ENCODE results near the gene NT5C3B. TPM values are rescaled to one million over a fixed set of nuclear protein-coding genes. Genes with fewer than 3 reads are reported as not detected.
"Not testable (repeated sequence)": the region's sequence is repeated elsewhere in the genome, so short reads cannot be mapped to it uniquely, and the experiment has no call there.

Gene NT5C3B
- total RNA-seq, 3 donors from 2014 or later: 50.2 to 83.9 (median 60.6) TPM

DNA sequence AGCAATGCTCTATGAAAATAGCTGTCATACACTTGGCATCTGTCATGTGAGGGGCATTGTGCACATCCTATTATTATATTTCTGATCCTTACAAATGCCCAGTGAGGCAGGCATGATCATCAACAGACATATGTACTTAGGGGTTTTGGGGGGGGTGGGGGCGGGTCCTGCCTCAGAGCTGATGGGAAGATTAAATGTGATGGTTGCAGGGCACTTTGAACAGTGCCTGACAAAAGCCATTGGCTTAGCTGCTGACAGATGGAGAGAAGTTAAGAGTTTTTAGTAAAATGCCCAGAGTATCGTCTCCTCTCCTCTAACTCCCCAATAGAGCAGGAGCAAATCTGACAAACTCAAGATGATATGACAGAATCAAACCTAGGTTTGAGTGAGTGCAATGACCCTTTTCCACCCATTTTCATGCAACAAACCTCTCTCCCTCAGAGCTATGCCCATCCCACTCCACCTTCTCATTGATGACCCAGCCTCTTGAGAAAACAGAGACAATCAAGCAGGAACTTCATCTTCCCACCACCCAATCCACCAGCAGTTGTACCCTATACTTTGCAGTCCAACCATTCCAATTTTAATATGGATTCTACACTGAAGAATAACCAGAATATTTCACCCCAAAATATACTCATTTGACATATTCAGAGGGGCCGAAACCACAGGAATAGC lies 24.4 kb upstream of the NT5C3B start:
- H3K9me3 ChIP-seq: no peaks in the 10 kb centered on the region
- H3K27ac ChIP-seq: no peak overlapping the region
- no peak overlapping the region for H3K4me3 ChIP-seq
- H3K4me1 ChIP-seq: peaks cover 9 to 12% of the 10 kb centered on the region in 2 donors
- H3K27me3 ChIP-seq: no peaks in the 10 kb centered on the region
- intact Hi-C loops (cut with DNase I; ENCODE audit: low total_unique reads): no loop called here
- DNase-seq (ENCODE audit: low spot score in 2 of 2): no peak
- TF ChIP-seq POLR2A (IDR thresholded peaks at IDR 0.05): no peak
- TF ChIP-seq, protein P1, sequence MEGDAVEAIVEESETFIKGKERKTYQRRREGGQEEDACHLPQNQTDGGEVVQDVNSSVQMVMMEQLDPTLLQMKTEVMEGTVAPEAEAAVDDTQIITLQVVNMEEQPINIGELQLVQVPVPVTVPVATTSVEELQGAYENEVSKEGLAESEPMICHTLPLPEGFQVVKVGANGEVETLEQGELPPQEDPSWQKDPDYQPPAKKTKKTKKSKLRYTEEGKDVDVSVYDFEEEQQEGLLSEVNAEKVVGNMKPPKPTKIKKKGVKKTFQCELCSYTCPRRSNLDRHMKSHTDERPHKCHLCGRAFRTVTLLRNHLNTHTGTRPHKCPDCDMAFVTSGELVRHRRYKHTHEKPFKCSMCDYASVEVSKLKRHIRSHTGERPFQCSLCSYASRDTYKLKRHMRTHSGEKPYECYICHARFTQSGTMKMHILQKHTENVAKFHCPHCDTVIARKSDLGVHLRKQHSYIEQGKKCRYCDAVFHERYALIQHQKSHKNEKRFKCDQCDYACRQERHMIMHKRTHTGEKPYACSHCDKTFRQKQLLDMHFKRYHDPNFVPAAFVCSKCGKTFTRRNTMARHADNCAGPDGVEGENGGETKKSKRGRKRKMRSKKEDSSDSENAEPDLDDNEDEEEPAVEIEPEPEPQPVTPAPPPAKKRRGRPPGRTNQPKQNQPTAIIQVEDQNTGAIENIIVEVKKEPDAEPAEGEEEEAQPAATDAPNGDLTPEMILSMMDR (IDR thresholded peaks at IDR 0.05): no peak
- TF ChIP-seq POLR2AphosphoS5 (IDR thresholded peaks at IDR 0.05): no peak
- H3K36me3 ChIP-seq: no peaks in the 10 kb centered on the region

DNA sequence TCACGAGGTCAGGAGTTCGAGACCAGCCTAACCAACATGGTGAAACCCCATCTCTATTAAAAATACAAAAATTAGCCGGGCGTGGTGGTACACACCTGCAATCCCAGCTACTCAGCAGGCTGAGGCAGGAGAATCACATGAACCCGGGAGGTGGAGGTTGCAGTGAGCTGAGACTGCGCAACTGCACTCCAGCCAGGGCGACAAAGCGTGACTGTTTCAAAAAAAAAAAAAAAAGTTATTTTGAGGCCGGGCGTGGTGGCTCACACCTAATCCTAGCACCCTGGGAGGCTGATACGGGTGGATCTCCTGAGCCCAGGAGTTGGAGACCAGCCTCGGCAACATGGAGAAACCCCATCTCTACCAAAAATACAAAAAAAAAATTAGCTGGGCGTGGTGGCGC lies 15.3 kb upstream of the NT5C3B start:
- DNase-seq (ENCODE audit: low spot score in 2 of 2); intact Hi-C loops (cut with DNase I; ENCODE audit: low total_unique reads); H3K27me3 ChIP-seq: not testable (repeated sequence)

DNA sequence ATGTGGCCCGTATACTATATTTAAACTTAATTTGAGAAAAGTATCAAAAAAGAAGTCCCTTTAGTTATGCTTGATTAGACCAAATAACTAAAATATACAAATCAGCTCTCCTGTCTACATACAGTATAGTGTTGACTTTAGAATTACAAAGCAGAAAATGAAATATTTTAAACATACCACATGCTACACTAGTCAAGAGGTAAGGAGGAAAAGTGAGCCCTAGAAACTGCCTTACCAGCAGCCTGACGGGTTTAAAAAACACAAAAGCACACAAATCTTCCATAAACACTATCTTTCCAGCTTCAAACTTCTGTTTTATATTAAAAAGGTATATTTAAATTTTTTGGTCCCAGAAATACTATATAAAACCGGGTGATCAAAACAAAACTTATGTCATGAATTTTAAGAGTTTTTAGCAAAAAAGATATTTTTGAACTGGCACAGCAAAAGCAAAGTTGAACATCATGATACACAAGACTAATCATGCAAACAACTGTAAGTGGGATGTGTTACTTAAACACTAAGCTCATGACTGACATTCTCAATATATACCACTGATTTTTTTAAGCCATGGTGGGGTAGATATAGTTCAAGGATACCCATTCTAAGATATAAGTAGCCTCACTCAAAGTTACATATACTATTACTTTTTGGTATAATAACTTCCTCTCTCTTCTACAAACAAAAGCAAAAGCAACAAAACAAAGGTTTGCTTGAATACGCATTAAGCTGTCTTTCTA lies 13.4 kb upstream of the NT5C3B start:
- Histone ChIP-seq H3K36me3 (peaks cover 6% of the 10 kb centered on the region), H3K27me3 (no peaks in the 10 kb centered on the region), H3K4me3 (no peak overlapping the region), H3K27ac (no peak overlapping the region), H3K4me1 (no peaks in the 10 kb centered on the region), H3K9me3 (no peaks in the 10 kb centered on the region)
- intact Hi-C loops (cut with DNase I; ENCODE audit: low total_unique reads): no loop called here
- no peak for TF ChIP-seq POLR2AphosphoS5 (IDR thresholded peaks at IDR 0.05)
- DNase-seq (ENCODE audit: low spot score in 2 of 2): no peak

More for the DNA sequence above, 15.3 kb upstream of the NT5C3B start:
- H3K27ac ChIP-seq, H3K4me3 ChIP-seq, H3K9me3 ChIP-seq, H3K4me1 ChIP-seq, H3K36me3 ChIP-seq: not testable (repeated sequence)

DNA sequence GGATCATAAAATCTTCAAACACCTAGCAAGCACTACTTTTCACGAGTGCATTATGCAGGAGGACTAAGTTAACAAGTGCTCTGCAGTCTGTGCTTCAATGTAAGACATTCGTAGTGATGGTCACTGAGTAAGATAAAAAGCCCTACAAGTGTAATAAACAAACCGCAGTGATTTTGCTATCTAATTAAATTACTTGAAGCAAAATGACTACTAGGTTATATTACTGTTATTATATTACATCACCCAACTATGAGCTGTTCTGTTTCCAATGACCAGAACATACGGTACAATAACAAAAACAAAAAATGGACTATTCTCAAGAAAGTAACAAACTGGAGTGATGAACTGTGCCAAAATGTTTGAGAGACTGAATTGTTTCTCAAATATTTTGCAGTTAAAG lies 12.8 kb upstream of the NT5C3B start:
- intact Hi-C loops (cut with DNase I; ENCODE audit: low total_unique reads): no loop called here
- DNase-seq (ENCODE audit: low spot score in 2 of 2): no peak
- TF ChIP-seq POLR2AphosphoS5 (IDR thresholded peaks at IDR 0.05) (no peak), POLR2A (IDR thresholded peaks at IDR 0.05) (no peak)
- TF ChIP-seq, protein P1 (IDR thresholded peaks at IDR 0.05): no peak
- no peaks in the 10 kb centered on the region for H3K4me1 ChIP-seq
- H3K27me3 ChIP-seq: no peaks in the 10 kb centered on the region
- no peaks in the 10 kb centered on the region for H3K9me3 ChIP-seq
- H3K4me3 ChIP-seq: no peak overlapping the region
- peaks cover 3% of the 10 kb centered on the region for H3K36me3 ChIP-seq
- H3K27ac ChIP-seq: no peak overlapping the region

DNA sequence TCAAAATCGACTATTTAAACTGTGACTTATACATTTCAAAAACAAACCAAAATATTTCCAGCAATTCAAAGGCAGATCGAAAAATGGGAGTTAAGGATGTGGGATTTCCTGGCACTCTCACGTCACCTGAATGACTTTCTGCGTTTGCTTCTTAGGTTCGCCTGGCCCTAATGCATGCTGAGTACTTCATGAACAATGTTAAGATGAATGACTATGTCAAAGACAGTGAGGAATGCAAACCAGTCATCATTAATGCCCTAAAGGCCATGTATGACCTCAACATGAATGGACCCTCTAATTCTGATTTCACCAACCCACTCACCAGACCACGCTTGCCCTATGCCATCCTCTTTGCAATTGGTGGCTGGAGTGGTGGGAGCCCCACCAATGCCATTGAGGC lies 8.9 kb upstream of the NT5C3B start:
- intact Hi-C loops (cut with DNase I; ENCODE audit: low total_unique reads): no loop called here
- no peak overlapping the region for H3K27ac ChIP-seq
- DNase-seq (ENCODE audit: low spot score in 2 of 2): no peak
- H3K4me3 ChIP-seq: no peak overlapping the region
- H3K36me3 ChIP-seq: no peaks in the 10 kb centered on the region
- H3K4me1 ChIP-seq: no peaks in the 10 kb centered on the region
- TF ChIP-seq POLR2A (IDR thresholded peaks at IDR 0.05) (no peak), POLR2AphosphoS5 (IDR thresholded peaks at IDR 0.05) (no peak)
- TF ChIP-seq, protein P1 (IDR thresholded peaks at IDR 0.05): no peak
- H3K27me3 ChIP-seq: no peaks in the 10 kb centered on the region
- H3K9me3 ChIP-seq: no peaks in the 10 kb centered on the region

DNA sequence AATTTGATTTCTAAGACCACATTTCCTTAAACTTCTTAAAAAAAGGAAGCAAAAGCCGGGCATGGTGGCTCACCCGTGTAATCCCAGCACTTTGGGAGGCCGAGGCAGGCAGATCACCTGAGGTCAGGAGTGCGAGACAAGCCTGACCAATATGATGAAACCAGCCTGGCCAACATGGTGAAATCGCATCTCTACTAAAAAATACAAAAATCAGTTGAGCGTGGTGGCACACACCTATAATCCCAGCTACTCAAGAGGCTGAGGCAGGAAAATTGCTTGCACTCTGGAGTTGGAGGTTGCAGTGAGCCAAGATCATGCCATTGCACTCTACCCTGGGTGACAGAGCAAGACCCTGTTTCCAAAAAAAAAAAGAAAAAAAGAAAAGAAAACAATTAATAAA lies 4.7 kb upstream of the NT5C3B start:
- DNase-seq (ENCODE audit: low spot score in 2 of 2); H3K4me1 ChIP-seq; H3K27me3 ChIP-seq; H3K27ac ChIP-seq; H3K36me3 ChIP-seq; intact Hi-C loops (cut with DNase I; ENCODE audit: low total_unique reads); H3K9me3 ChIP-seq; H3K4me3 ChIP-seq: not testable (repeated sequence)

DNA sequence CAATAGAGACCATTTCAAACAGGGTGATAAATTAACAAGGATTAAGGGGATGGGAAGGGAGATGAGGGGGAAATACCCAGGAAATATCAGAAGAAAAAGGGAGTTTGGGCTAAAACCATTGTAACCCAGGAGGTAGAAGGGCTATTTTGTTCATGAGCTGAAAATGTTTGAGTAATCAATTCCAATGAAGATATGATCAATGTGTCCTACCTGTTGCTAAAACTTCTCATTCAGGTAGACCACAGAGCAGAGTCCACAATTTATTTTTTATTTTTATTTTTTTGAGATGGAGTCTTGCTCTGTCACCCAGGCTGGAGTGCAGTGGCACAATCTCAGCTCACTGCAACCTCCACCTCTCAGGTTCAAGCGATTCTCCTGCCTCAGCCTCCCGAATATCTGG lies 3.4 kb upstream of the NT5C3B start:
- H3K27ac ChIP-seq; H3K36me3 ChIP-seq; H3K27me3 ChIP-seq; DNase-seq (ENCODE audit: low spot score in 2 of 2); intact Hi-C loops (cut with DNase I; ENCODE audit: low total_unique reads); H3K4me1 ChIP-seq; H3K4me3 ChIP-seq; H3K9me3 ChIP-seq: not testable (repeated sequence)
